Transverse colon (tissue), 4 donors: Measurements from ENCODE around the gene TMC6.

Experiments used
- POLR2AphosphoS5 ChIP-seq, 3 donors: sonication (generic); formaldehyde crosslinking; IDR thresholded peaks; one replicate each; pipeline ENCODE4 v1.6.1; 2016; ENCODE audit warnings: antibody characterized with exemption in 3 of 3
- TF ChIP-seq, protein P1 (sequence below), 5 experiments: fragments of 200-600 bp in 3 of 5; fragments of 450-650 bp in 2 of 5; sonication (generic) in 3 of 5; IDR thresholded peaks; 1 replicate in 2 of 5; 2 replicates in 3 of 5; pipeline ENCODE4 v1.5.1; 2016 to 2017; ENCODE audit warnings: antibody characterized with exemption in 5 of 5, inconsistent platforms in 3 of 5, mild to moderate bottlenecking in 2 of 5, moderate library complexity in 1 of 5

DNA sequence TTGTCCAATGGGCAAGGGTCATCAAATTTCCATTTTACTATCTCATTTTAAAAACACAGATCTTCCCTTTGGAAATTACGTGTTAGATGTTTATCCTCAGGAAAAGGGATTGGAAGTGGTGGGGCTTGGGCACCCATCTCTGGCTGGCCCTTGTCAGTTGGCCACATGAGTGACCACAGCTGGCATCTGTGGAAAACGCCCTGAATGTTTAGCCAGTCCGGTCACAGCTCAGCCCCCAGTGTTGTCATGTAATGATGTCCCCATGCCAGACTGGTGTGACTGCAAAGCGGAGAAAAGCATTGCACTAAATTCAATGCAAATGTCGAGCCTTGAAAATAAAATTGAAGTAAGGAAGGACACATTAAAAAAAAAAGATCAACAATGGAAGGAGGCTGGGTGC is 53.0 kb downstream of the TMC6 start:
- TF ChIP-seq, protein P1, sequence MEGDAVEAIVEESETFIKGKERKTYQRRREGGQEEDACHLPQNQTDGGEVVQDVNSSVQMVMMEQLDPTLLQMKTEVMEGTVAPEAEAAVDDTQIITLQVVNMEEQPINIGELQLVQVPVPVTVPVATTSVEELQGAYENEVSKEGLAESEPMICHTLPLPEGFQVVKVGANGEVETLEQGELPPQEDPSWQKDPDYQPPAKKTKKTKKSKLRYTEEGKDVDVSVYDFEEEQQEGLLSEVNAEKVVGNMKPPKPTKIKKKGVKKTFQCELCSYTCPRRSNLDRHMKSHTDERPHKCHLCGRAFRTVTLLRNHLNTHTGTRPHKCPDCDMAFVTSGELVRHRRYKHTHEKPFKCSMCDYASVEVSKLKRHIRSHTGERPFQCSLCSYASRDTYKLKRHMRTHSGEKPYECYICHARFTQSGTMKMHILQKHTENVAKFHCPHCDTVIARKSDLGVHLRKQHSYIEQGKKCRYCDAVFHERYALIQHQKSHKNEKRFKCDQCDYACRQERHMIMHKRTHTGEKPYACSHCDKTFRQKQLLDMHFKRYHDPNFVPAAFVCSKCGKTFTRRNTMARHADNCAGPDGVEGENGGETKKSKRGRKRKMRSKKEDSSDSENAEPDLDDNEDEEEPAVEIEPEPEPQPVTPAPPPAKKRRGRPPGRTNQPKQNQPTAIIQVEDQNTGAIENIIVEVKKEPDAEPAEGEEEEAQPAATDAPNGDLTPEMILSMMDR (IDR thresholded peaks at IDR 0.05), result no peak
- TF ChIP-seq POLR2AphosphoS5 (IDR thresholded peaks at IDR 0.05), result no peak
